G401.6 (cell line): ENCODE data around the gene DACH1.

Experiments
- FAIRE-seq: peaks from 2 replicates; lab custom pipeline; 2012; peaks lifted over from hg19 to GRCh38; lab: Jason Lieb, UNC

Gene DACH1

GRCh38 chr13:71481501-71481900 is 385.5 kb downstream of the DACH1 start:
- no peak for FAIRE-seq

- FAIRE-seq: no peak
Measured at GRCh38 chr13:71481046-71481445, 386.0 kb downstream of the DACH1 start.

GRCh38 chr13:71477735-71478134 is 389.3 kb downstream of the DACH1 start:
- no peak for FAIRE-seq

GRCh38 chr13:71474936-71475335 is 392.1 kb downstream of the DACH1 start:
- FAIRE-seq: no peak

GRCh38 chr13:71469626-71470025 is 397.4 kb downstream of the DACH1 start:
- no peak for FAIRE-seq

GRCh38 chr13:71464686-71465085 is 402.3 kb downstream of the DACH1 start:
- no peak for FAIRE-seq

- FAIRE-seq: no peak
Measured at GRCh38 chr13:71461892-71462291, 405.1 kb downstream of the DACH1 start.

GRCh38 chr13:71460211-71460610 is 406.8 kb downstream of the DACH1 start:
- FAIRE-seq: no peak

- FAIRE-seq: no peak
Measured at GRCh38 chr13:71459708-71460107, 407.3 kb downstream of the DACH1 start.

GRCh38 chr13:71457645-71458044 is 409.4 kb downstream of the DACH1 start:
- no peak for FAIRE-seq

- FAIRE-seq: no peak
Measured at GRCh38 chr13:71456136-71456535, 410.9 kb downstream of the DACH1 start.

GRCh38 chr13:71454509-71454908 is 412.5 kb downstream of the DACH1 start:
- no peak for FAIRE-seq

GRCh38 chr13:71448080-71448630 is 418.8 kb downstream of the DACH1 start:
- FAIRE-seq: no peak

GRCh38 chr13:71437704-71438103 is 429.3 kb downstream of the DACH1 start:
- FAIRE-seq: no peak

GRCh38 chr13:71430681-71431080 is 436.3 kb downstream of the DACH1 start:
- no peak for FAIRE-seq

GRCh38 chr13:71417205-71417604 is 449.8 kb downstream of the DACH1 start:
- FAIRE-seq: no peak

- no peak for FAIRE-seq
Measured at GRCh38 chr13:71412231-71412630, 454.8 kb downstream of the DACH1 start.

GRCh38 chr13:71408416-71408815 is 458.6 kb downstream of the DACH1 start:
- no peak for FAIRE-seq

- no peak for FAIRE-seq
Measured at GRCh38 chr13:71399631-71400215, 467.3 kb downstream of the DACH1 start.

GRCh38 chr13:71396149-71396548 is 470.9 kb downstream of the DACH1 start:
- no peak for FAIRE-seq

GRCh38 chr13:71395053-71395452 is 472.0 kb downstream of the DACH1 start:
- no peak for FAIRE-seq

GRCh38 chr13:71394176-71394575 is 472.8 kb downstream of the DACH1 start:
- FAIRE-seq: no peak
